C1 segment of cervical spinal cord (tissue), 14 donors: ENCODE data around the gene BCL2.

ENCODE experiments used
- DNase-seq, 14 donors: peaks; one replicate each; lab custom pipeline; 2025; lab: John Stamatoyannopoulos, UW

Gene BCL2

DNA sequence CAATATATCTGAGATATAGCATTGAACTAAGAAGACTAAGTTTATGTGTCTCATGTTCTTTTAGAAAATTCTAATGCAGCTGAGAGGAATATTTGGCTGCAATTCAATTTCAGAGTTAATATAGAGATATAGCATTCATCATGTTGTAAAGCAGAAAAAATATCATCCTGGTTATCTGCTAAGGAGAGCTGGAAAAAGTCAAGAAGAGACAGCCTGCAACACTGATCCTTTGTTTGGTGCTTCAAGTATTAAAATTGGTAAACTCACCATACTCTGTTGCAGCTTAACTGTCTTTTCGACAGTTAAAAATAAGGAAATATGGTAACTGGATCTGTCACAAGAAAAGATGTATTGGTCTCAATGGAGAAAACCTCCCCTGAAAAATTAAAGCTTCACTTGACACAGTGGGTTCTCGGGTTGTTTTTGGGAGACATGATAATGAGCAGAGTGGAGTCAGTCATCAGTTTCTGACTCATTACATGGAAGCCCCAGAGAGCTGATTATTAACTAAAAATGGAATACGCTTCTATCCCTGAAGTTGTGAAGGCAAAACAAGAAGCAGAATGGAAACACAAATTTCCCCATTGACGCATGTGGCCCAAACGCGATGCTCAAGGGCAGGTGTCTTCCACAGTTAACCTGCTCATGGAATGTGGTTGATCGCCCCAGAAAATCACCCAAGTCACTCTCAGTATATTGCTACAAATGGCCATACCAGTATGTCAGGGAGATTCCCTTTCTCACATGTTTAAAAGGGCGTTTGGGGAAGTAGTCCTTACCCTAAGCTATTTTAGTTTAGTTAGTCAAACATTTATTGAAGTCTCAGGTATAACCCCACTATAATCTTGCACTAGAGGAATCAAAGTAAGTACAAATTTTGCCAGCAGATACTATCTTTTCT is 8.2 kb downstream of the BCL2 start:
- DNase-seq: no peak

DNA sequence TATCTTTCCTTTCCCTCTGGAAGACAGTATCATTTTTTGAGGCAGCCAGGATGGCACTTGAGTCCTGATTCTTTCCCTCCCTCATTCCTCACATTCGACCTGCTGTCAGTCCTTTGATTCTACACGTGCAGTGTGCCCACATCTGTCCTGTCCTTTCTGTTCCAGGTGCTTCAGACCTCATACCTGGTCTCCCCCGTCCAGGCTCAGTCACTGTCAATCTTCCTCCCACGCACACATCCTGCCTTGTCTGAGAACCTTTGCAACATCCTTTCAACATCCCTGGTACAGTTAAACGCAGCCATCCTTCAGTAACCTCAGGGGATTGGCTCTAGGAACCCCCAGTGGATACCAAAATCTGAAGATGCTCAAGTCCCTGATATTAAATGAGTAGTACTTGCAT is 10.1 kb downstream of the BCL2 start:
- no peak for DNase-seq

DNA sequence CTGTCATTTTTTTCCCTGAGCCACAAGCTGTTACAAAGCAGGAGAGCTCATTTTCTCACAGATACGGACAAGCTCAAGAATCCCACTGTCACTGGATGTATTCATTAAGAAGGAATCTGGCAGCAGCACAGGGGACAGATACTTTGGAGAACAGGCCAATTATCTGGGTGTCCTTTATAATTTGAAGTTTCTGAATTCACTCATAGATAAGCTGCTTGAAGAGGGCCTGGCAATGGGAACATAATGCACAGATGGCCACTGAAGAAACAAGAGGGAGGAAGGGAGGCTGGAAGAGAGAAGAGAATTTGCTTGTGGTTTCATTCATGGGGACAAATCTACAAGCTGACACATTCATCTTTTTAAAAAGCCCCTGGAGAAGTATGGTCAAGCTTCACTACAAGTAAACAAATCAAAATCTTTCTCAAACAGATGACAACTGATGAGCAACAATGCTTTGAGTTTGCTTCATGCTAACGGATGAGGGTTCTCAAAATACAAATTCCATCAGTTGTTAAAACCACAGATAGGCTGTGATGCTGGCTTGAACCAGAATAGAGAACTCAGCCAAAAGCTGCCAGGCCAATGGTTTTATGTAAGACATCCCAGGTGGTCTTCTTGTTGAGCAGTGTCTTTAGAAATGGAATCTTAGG is 11.9 kb downstream of the BCL2 start:
- DNase-seq: peak in 1 of 14 donors; percentile 28

DNA sequence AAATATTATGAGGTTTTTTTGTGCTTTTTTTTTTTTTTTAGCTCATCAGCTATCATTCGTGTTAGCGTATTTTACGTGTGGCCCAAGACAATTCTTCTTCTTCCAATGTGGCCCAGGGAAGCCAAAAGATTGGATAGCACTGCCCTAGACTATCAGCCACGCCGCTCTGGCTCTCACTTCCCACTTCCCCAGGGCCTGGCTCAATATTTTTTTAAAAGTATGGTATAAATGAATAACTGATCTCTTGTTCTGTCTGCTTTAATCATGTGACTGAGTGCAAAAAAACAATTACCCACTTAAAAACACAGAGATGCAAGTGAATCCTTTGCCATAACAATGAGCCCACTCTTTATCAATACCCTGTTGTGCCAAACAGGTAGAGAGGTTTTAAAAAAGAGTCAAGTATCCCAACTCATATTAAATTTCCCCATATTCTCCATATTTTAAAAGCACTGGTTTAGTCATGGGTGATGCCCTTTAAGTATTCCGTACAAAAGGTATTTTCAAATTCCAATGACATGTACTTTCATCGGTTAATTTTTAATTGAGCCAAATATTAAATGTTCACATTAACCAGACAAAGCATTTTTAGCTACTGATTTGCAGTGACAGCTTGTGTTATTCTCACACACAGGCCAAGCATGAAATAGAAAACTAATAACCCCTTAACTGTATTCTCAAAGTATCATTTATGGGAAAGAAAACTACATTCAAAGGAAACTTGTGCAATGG is 12.6 kb downstream of the BCL2 start:
- DNase-seq: no peak

DNA sequence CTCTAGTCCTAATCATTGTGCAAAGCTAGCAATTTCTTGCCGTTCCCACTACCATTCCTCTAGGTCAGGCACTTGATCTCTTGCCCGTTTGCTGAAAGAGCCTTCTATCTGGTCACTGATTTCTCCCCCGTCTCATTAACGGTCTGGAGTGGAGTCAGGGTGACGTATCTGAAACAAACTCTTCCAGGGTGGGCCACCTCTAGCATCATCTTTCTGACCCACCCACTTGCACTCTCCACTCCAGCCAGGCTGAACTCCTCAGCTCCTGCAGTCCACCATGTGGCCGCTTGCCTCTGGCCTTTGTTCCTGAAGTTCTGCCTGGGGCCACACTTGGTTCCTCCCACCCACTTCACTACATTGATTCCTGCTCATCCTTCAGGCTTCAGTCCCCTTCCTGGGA is 13.3 kb downstream of the BCL2 start:
- no peak for DNase-seq

DNA sequence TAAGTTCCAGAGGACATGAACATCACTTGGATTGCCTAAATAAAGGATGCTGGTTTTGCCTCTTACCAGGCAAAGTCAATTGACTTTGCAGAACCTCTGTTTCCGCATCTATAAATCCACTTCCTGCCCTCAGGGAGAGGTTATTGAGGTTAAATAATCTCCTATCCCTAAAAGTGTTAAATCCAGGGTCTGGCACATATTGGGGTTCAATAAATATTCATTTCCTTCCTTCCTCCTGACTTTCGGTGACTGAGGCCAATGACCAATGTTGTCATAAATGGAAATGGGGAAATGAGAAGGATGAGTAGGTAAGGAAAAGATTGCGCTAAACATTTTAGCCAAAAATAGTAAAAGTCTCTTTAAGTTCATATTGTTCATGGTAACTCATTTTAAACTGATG is 16.0 kb downstream of the BCL2 start:
- no peak for DNase-seq

DNA sequence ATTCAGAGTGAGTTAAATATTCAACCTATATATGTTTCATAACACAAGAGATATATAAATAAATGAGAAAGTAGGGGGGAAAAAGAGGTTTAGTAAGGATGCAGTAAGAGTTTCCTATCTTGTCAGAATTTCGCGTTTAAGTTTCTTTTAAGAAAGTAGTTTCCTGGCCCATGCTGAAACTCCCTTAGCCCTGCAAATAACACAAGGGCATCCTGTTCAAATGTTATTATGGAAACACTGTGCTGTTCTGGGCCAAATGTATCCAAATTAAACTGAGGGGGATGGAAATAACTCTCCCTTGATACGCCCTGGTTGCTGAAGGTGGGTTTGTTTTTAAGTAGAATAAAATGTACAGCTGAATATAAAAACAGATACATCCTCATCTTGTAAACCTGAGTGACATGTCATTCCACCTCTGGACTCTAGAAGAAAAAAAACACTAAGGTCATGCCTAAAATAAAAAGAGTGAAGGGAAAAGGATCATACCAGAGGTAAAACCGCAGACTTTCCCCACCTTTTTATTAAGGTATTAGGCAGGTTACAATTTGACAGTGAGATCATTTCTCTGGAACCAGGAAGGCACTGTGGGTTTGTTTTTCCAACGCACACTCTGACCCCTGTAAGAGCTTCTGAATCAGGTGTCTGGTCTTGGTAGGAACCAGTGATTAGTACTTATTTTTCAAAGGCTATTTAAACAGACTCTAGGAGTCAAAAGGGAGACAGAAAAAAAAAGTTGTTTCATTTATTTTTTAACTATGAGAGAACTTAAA is 16.7 kb downstream of the BCL2 start:
- no peak for DNase-seq

DNA sequence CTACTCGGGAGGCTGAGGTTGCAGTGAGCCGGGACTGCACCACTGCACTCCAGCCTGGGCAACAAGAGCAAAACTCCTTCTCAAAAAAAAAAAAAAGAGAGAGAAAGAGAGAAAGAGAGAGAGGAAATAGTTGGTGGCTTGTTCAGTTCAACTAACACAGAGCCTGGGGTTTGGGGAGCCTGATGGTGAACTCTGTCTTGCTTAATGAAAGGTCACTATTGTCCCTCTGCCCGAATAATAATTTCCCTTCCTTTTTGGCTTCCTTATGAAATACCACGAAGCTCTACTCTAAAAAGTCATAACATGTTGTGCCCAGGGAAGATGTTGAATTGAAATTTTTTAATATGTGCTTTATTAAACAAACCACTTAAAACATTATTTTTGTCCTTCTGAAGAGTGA is 17.3 kb downstream of the BCL2 start:
- no peak for DNase-seq

DNA sequence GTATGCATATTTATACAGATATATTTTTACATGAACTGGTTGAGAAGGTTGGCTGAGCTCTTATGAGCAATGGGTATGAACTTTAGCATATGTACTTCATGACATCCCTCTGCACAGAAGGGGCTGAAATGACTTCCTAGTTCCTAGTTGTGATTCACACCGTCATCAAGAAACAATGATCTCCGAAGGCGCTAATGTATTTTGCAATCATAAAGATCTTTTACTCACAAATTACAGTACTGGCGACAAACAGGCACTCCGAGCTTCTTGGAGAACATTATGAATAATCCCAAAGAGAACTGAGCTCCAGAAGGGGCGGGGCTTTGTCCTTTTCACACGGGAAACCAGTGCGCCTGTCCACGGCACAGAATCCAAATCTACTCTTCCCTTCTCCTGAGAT is 18.1 kb downstream of the BCL2 start:
- no peak for DNase-seq

DNA sequence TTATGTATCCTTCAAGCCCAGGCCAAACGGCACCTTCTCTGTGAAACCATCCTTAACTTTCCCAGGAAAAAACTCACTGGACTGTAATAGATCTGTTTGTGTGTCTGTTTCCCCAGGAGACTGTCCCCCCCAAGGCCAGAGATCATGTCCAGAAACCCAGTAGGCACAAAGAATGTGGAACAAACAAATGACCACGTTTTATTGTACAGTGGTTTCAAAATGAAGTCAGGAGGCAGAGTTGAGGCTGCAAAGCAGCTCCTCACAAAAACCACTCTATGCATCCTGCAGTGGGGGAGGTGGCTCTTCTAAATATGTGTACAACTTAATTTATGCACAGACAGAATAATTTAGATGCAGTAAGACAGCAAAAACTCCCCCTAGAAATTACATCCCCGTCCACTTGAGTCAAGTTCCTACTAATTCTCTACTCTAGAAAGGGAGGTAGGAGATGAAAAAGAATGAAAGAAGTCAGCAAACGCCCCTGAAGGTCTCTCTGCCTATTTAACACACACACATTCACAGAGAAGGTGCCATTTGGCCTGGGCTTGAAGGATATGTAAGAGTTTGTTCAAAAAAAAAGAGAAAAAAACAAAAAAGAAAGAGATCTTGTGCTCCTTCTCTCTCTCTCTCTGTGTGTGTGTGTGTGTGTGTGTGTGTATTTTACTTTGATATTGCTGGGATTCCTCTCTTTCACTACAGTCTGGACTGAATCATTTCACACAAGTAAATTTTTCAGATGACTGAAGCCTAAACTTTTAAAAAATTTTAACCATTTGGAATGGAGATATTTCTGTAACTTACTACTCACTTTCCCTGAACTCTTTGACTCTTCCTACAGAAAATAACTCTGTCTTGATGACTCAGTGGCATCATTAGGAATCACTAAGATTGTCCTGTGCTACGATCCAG is 19.5 kb downstream of the BCL2 start:
- no peak for DNase-seq

DNA sequence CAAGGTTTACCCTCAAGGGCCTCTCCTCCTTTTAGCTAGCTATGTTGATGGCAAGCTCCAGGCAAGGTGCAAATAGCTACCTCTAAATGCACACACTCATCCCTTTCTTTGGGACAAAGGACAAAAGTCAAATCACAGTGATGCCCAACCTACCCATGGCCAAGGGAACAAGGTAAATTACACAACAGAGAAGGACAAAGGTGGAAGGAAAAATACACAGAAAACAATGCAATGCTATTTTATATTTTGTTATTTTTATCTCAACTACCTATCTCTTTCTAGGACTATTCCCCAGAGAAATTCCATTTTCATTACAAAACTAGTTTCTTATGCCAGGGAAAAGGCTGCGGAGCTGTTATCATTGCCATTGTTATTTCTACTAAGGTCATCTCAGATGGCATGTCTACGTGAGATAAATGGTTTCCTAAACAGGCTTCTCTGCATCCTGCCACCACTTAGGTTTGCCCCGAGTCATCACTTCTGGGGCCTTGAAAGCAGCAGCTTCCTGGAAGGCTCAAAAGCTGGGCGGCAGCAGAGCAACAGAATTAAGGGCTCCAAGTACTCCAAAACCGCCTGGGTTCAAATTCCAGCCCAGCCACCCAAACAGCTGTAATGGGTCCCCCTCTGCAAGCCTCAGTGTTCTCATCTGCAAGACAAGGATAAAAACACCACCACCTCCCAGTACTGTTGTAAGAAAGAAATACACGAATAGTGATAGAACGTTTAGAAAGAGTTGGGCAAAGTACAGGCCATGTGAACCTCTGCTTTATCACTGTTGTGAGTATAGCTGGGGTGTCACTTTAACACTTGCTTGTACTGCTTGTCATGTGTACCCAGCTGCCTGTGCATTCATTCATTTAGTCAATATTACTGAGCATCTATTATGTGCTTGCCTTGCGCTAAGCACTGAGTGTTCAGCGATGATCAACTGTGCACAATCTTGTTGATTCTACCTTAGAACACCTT is 20.9 kb downstream of the BCL2 start:
- DNase-seq: no peak

DNA sequence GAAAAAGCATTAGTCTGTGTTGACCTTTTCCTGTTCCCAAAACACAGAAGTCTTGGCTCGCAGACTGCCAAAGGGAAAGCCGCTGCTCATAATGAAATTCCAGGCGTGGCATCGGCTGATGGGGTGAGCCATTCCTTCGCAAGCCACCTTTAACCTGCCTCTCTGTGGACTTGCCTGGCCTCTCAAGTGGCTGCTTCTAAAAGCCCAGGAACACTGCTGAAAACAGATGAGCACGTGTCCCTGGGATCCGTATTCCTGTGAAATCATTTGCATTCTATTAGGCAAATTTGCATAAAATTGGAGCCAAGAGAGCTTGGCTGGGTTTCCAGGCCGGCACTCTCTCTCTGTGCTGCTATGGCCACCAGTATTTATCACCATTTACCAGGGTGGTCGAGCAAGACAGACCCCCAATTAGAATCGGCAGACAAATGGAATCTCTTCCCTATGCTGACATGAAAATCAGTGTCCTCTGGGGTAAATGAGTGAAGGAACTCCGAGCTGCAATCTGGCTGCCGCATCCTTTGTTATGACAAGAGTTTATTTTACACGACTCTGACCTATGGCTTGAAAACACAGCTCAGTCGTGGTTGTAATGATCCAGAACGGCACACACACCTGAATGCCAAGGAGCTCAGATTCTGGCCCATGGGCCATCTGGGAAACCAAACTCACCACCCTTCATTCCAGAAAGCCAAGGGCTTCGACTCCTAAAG is 21.7 kb downstream of the BCL2 start:
- peak in 3 of 14 donors; percentile 21 to 41 (median 22) for DNase-seq

DNA sequence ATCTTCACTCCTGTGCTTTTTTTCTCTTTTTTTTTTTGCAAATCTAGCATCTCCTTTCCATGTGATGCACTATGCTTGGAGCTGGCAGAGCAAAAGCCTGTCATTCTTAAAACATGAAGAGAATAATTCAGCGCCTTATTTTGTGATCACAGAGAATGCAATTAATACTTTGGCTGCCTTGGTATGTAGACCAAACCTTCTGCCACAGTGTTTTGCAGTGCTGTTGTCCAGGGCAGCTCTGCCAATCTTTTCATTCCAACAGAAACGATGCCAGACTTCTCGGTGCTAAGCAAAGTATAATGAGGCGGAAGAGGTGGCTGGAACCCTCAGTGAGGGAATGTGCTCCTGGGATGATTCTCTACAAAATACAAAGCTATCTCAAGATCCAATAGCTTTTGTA is 25.6 kb downstream of the BCL2 start:
- peak in 6 of 14 donors; percentile 10 to 75 (median 38) for DNase-seq

DNA sequence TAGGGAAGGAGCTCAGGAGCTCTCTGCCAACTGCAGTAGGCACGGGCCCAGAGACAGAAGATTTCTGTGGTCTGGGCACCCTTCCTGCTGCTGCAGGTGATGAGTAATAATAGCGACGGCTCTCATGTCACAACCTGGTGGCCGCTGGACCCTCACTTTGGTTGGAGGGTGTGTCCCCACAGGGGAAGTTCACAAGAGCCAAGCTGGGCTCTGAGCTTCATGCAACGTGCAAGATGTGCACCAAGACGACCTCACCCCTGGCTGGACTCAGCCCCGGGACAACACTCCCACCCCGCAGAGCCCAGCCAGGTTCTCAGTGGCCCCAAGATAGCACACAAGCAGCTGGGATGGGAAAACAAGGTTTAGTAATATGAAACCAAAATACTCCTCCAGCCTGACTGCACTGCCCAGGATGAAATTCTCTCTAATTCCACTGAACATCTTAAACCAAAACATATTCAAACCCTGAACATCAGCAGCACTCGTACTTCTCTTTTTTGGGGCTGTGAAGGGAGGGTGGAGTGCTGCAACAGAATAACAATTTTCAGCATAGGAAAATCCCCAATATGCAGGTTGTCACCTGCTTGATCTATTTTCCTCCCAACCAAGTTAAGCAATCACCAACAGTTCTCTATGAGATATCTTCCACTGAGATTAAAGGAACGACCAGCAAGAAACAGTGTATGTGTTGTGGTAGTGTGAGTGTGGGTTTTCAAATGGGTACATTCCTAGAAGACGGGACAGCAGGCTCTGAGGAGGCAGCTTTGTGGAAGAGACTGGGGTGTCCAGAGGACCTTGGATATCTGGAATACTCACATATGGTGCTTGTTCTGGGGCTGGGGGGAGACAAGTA is 26.5 kb downstream of the BCL2 start:
- no peak for DNase-seq

DNA sequence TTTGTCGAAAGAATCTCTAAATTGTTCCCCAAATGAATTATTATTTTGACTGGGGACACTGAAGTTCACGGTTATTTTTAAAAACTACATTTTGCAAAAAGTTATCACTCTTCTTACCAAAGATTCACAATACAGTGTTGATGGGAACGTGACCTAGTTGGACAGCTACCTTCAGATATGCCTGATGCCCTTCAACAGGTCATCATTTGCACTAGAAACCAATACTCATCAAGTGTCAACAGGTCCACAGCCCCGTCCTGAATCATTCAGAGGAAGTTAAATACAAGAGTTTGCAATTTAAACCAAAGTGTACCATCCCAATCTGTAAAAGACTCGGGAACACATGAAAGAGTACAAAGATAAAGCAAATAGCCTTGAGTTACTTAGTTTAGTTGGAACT is 28.3 kb downstream of the BCL2 start:
- no peak for DNase-seq

DNA sequence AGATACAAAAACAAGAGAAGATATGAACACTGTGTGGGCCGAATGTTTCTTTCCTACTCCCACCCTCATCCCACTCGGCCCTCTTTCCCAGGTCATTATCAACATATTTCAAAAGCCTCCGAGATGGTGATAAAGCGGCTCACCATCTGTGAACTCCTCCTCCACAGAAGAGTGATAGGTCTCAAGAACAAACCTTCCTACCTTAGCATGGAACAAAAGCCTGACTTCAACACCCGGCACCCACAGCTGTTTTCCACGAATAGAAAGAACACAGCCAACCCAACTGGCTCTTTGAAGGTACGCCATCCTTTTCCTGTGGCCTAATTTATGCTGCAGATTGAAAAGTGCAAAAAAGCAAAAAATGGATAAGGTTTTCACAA is 28.8 kb downstream of the BCL2 start:
- no peak for DNase-seq

DNA sequence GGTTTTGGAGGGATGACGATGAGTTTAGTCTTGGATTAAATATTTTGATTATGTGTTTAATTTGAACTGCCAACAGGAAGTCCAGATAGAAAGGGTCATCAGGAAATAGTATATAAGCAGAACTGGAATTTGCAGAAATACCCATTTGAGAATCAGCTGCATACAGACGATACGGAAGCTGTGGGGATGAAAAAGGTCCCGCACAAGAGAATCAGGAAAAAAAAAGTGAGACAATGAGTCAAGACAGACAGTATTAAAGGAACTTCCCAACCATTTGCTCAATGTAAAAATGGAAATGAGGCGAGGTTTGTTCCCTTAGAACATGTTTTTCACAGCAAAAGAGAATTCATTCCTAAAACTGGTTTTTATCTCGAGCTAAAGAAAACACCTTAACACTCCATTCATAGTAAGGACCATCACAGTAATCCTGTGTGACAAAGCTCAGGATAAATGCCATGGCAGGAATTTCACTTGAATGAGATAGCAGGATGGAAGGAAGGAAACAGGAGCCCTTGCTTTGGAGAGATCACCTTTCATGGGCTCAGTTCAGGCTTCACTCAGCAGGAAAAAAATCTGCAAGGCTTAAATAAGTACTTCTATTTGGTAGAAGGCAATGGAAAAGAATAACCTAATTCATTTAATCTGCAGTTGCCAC is 29.3 kb downstream of the BCL2 start:
- DNase-seq: no peak
